Naive thymus-derived CD8-positive, alpha-beta T cell (primary cell): ENCODE measurements around the gene VMA21. TPM values are rescaled to one million over a fixed set of nuclear protein-coding genes. Genes with fewer than 3 reads are reported as not detected.

Experiments
- ATAC-seq, 2 donors: fragments of 150-1000 bp; cut with Tn5 transposase in 1 of 2; sonication (Bioruptor Pico), chemical (Tn5 transposase) in 1 of 2; 1 replicate in 1 of 2; 2 replicates in 1 of 2; pipeline ENCODE4 v1.10.0; 2021; ENCODE audit warnings: mild to moderate bottlenecking in 2 of 2, moderate library complexity in 2 of 2
- POLR2A ChIA-PET: fragments of 350-600 bp; sonication (Branson Sonifier 250); formaldehyde crosslinking; loops from one replicate; lab custom pipeline; 2021; ENCODE audit warnings: antibody characterized with exemption; lab: Charles Lee
- DNase-seq, 10 donors: peaks; one replicate each; pipeline versions ENCODE4 v3.0.0 to v3.0.0-alpha.2; 2020 to 2022
- H3K27ac Mint-ChIP-seq, 10 donors: one replicate each; pipeline ENCODE4 v1.8.0; 2020 to 2022; ENCODE audit warnings: mild to moderate bottlenecking in 10 of 10, mixed read lengths in 10 of 10, moderate library complexity in 4 of 10, inconsistent platforms in 1 of 10
- H3K27me3 Mint-ChIP-seq, 5 donors: one replicate each; pipeline ENCODE4 v1.8.0; 2021 to 2022; ENCODE audit warnings: mixed read lengths in 5 of 5
- H3K36me3 Mint-ChIP-seq, 3 donors: one replicate each; pipeline ENCODE4 v1.8.0; 2020 to 2022; ENCODE audit warnings: mixed read lengths in 3 of 3, mild to moderate bottlenecking in 2 of 3, inconsistent platforms in 1 of 3
- H3K4me1 Mint-ChIP-seq, 4 donors: one replicate each; pipeline ENCODE4 v1.8.0; 2021 to 2022; ENCODE audit warnings: mixed read lengths in 4 of 4
- H3K4me3 Mint-ChIP-seq, 10 donors: one replicate each; pipeline ENCODE4 v1.8.0; 2020 to 2022; ENCODE audit warnings: mild to moderate bottlenecking in 10 of 10, mixed read lengths in 10 of 10, moderate library complexity in 6 of 10, inconsistent platforms in 1 of 10
- H3K9me3 Mint-ChIP-seq, 9 donors: one replicate each; pipeline ENCODE4 v1.8.0; 2020 to 2022; ENCODE audit warnings: mixed read lengths in 9 of 9, mild to moderate bottlenecking in 3 of 9, inconsistent platforms in 1 of 9, moderate library complexity in 1 of 9
- polyA plus RNA-seq, 3 donors: library from polyadenylated mRNA; unstranded; fragments of 300-500 nt; fragmentation: Illumina TruSeq; gene quantifications; one replicate each; pipeline ENCODE4 v1.2.3, GENCODE V29; 2021
- total RNA-seq, 8 experiments: library from RNA in 2 of 8; stranded (reverse) in 2 of 8; gene quantifications; one replicate each; pipeline ENCODE4 v1.2.3 and lab custom pipeline; 2021 to 2026

Gene VMA21
- total and polyA plus RNA-seq, 5 experiments from 2014 or later, result 30.4 to 37.0 (median 32.4) TPM

GRCh38 chrX:151397741-151398070 lies 700 bp downstream of the VMA21 start:
- DNase-seq, result no peak
- peak overlapping the region; percentile 71 to 97 (median 91) for H3K27ac Mint-ChIP-seq
- POLR2A ChIA-PET, result interaction anchor here (1.1 to 1.7 kb wide), 2 partner anchors 38 to 497 kb away, joined by 3 to 5 read pairs; no protein-coding TSS in a partner anchor

DNA sequence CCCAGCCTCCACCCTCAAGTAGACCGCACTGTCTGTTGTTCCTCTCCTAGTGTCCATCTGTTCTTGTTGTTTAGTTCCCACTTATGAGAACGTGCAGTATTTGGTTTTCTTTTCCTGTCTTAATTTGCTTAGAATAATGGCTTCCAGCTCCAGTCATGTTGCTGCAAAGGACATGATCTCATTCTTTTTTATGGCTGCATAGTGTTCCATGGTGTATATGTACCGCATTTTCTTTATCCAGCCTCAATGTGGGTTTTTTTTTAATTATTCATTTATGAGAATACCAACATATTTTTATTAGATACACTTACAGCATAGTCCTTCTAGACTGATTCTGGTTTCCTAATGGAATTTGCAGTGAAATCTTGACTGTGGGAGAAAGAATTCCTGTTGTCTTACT lies 1.3 kb downstream of the VMA21 start:
- DNase-seq, result no peak

More at GRCh38 chrX:151397741-151398070, 700 bp downstream of the VMA21 start:
- ATAC-seq, result no peak
- H3K9me3 Mint-ChIP-seq, result no peaks in the 10 kb centered on the region
- peaks cover 27 to 67% (median 59%) of the 10 kb centered on the region in 4 donors for H3K4me1 Mint-ChIP-seq
- H3K27me3 Mint-ChIP-seq, result no peaks in the 10 kb centered on the region
- peak overlapping the region; percentile 70 to 92 (median 86) for H3K4me3 Mint-ChIP-seq
- peaks cover 0 to 20% (median 0%) of the 10 kb centered on the region in 3 donors for H3K36me3 Mint-ChIP-seq

DNA sequence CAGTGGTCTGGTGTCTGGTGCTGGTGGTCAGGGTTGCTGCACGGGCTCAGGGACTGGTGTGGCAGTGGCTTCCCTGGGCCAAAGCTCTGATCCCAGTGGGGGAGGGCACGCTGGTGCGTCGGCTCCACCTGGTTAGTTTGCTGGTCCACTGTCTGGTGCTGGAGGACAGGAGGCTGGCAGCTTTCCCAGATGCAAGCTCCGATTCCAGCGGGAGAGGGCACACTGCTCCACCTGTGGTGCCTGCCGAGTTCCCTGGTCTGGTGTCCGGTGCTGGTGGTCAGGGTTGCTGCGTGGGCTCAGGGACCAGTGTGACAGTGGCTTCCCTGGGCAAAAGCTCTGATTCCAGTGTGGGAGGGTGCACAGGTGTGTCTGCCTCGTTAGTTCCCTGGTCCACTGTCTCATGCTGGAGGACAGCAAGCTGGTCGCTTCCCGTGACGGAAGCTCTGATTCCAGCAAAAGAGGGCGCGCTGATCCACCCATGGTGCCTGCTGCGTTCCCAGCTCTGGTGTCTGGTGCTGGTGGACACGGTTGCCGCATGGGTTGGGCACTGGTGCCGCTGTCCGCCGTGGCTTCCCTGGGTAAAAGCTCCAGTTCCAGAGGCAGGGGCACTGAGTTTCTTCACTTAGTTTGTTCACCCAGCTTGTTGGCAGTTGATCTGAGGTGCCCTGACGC lies 5.8 kb downstream of the VMA21 start:
- ATAC-seq (no peak), DNase-seq (no peak)
- POLR2A ChIA-PET, result no interaction called here
- H3K4me1 Mint-ChIP-seq, result peaks cover 19 to 40% (median 40%) of the 10 kb centered on the region in 4 donors
- H3K27ac Mint-ChIP-seq, result peak overlapping the region in 2 of 10 donors; percentile 31 to 66
- peaks cover 0 to 54% (median 2%) of the 10 kb centered on the region in 3 donors for H3K36me3 Mint-ChIP-seq
- H3K4me3 Mint-ChIP-seq, result no peak overlapping the region
- no peaks in the 10 kb centered on the region for H3K9me3 Mint-ChIP-seq
- H3K27me3 Mint-ChIP-seq, result no peaks in the 10 kb centered on the region

More for the DNA sequence above, 1.3 kb downstream of the VMA21 start:
- Mint-ChIP-seq H3K9me3 (no peaks in the 10 kb centered on the region), H3K36me3 (peaks cover 0 to 23% (median 0%) of the 10 kb centered on the region in 3 donors), H3K27me3 (no peaks in the 10 kb centered on the region), H3K4me1 (peaks cover 27 to 62% (median 57%) of the 10 kb centered on the region in 4 donors), H3K4me3 (peak overlapping the region; percentile 70 to 92 (median 86)), H3K27ac (peak overlapping the region in 7 of 10 donors; percentile 9 to 97 (median 81))
- no peak for ATAC-seq
- POLR2A ChIA-PET, result no interaction called here

DNA sequence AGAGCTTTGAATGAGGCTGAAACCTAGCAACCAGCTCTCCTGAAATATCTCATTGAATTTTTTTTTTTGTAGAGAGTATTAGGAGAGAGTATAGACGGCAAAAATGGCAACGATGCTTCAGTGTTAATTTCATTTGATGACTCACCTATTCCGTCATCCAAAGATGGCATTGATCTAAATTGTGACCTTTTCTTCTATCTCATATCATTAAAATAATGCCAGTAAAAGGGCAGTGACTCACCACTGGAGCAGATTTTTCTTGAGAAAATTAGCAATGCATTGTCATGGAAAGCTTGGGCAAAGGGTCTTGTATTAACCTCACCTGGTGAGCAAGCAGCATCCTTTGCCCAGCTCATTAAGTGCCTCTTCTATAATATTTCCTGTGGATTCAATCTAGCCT lies 19.6 kb downstream of the VMA21 start:
- H3K9me3 Mint-ChIP-seq, result no peaks in the 10 kb centered on the region
- no peak overlapping the region for H3K4me3 Mint-ChIP-seq
- H3K36me3 Mint-ChIP-seq, result peaks cover 0 to 2% (median 2%) of the 10 kb centered on the region in 3 donors
- peaks cover 0 to 1% (median 0%) of the 10 kb centered on the region in 4 donors for H3K4me1 Mint-ChIP-seq
- H3K27me3 Mint-ChIP-seq, result no peaks in the 10 kb centered on the region
- POLR2A ChIA-PET, result no interaction called here
- no peak overlapping the region for H3K27ac Mint-ChIP-seq
- no peak for ATAC-seq
- no peak for DNase-seq

GRCh38 chrX:151419782-151420181 lies 22.8 kb downstream of the VMA21 start:
- H3K36me3 Mint-ChIP-seq, result peaks cover 0 to 2% (median 0%) of the 10 kb centered on the region in 3 donors
- DNase-seq (no peak), ATAC-seq (no peak)
- no peak overlapping the region for H3K4me3 Mint-ChIP-seq
- POLR2A ChIA-PET, result no interaction called here
- H3K27me3 Mint-ChIP-seq, result no peaks in the 10 kb centered on the region
- no peak overlapping the region for H3K27ac Mint-ChIP-seq
- no peaks in the 10 kb centered on the region for H3K9me3 Mint-ChIP-seq
- H3K4me1 Mint-ChIP-seq, result no peaks in the 10 kb centered on the region

DNA sequence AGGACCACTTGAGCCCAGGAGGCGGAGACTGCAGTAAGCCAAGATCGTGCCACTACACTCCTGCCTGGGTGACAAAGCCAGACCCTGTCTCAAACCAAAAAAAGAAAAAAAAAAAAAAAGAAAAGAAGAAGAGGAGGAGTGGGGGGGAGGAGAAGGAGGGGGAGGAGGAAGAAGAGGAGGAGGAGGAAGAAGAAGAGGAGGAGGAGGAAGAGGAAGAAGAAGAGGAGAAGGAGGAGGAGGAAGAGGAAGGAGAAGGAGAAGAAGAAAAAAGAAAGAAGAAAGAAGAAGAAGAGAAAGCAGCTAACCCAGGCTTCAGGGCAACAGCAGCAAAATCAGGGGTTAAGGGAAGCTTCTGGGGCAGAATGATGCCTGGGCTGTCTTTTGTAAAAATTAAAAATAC lies 27.5 kb downstream of the VMA21 start:
- Mint-ChIP-seq H3K4me1 (no peaks in the 10 kb centered on the region), H3K27me3 (no peaks in the 10 kb centered on the region), H3K9me3 (no peaks in the 10 kb centered on the region), H3K27ac (no peak overlapping the region), H3K36me3 (no peaks in the 10 kb centered on the region), H3K4me3 (no peak overlapping the region)
- POLR2A ChIA-PET, result no interaction called here
- DNase-seq, result no peak
- ATAC-seq, result no peak

- Mint-ChIP-seq H3K27me3 (peaks cover 0 to 4% (median 0%) of the 10 kb centered on the region in 5 donors), H3K27ac (no peak overlapping the region)
- no peak for ATAC-seq
Measured at GRCh38 chrX:151448509-151448908, 51.5 kb downstream of the VMA21 start.

DNA sequence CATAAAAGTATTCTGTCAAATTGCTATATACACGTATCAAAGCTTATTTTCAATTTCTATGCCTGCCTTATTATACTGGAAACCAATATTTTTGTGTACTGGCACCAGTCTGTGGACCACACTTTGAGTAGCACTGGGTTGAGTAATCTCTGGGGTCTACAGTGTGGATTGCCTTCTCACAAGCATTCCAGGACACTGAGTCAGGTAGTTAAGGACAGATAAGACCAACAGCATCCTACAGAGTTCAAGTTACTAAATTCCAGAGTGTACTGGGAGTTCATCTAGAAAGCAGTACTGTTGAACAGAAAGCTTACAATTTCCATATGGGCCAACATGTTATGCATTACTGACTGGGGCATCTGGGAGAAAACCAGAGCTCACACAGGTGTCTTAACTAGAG lies 61.8 kb downstream of the VMA21 start:
- DNase-seq (no peak), ATAC-seq (no peak)
- POLR2A ChIA-PET, result no interaction called here
- Mint-ChIP-seq H3K27ac (no peak overlapping the region), H3K27me3 (no peaks in the 10 kb centered on the region), H3K4me3 (no peak overlapping the region), H3K9me3 (peaks cover 0 to 2% (median 0%) of the 10 kb centered on the region in 9 donors), H3K36me3 (peaks cover 0 to 4% (median 3%) of the 10 kb centered on the region in 3 donors), H3K4me1 (no peaks in the 10 kb centered on the region)

More at GRCh38 chrX:151448509-151448908, 51.5 kb downstream of the VMA21 start:
- Mint-ChIP-seq H3K4me3 (no peak overlapping the region), H3K4me1 (no peaks in the 10 kb centered on the region), H3K9me3 (peaks cover 0 to 2% (median 0%) of the 10 kb centered on the region in 9 donors), H3K36me3 (no peaks in the 10 kb centered on the region)
- no peak for DNase-seq
- POLR2A ChIA-PET, result no interaction called here

Other genes starting within 250 kb of the VMA21 start
- gene GPR50, start 220.6 kb upstream of the VMA21 start, total RNA-seq, result not detected
- not detected for gene GPR50, start 220.6 kb upstream of the VMA21 start, polyA plus RNA-seq
- gene PASD1, start 166.5 kb downstream of the VMA21 start, total RNA-seq, result not detected
- not detected for gene PASD1, start 166.5 kb downstream of the VMA21 start, polyA plus RNA-seq